K562 (cell line): ENCODE results near the gene OCA2.

Experiments
- NCOA2 ChIP-seq, 2 experiments: fragments of 450-650 bp; IDR thresholded peaks; 2 replicates each; pipeline ENCODE4 v1.6.1; 2018; ENCODE audit warnings: mild to moderate bottlenecking in 2 of 2, moderate library complexity in 1 of 2; ENCODE audit not compliant: partially characterized antibody in 2 of 2
- TF ChIP-seq, protein P1 (sequence below), 3 experiments: IDR thresholded peaks in 2 of 3; conservative IDR thresholded peaks in 1 of 3; 2 replicates each; pipeline ENCODE4 v1.5.1; 2011 to 2012; ENCODE audit warnings: low read length in 3 of 3, mild to moderate bottlenecking in 3 of 3, control low read depth in 2 of 3, improper control_type of control experiment in 1 of 3, inconsistent platforms in 1 of 3, low read depth in 1 of 3, mixed read lengths in 1 of 3, moderate library complexity in 1 of 3; ENCODE audit not compliant: insufficient read depth in 2 of 3

DNA sequence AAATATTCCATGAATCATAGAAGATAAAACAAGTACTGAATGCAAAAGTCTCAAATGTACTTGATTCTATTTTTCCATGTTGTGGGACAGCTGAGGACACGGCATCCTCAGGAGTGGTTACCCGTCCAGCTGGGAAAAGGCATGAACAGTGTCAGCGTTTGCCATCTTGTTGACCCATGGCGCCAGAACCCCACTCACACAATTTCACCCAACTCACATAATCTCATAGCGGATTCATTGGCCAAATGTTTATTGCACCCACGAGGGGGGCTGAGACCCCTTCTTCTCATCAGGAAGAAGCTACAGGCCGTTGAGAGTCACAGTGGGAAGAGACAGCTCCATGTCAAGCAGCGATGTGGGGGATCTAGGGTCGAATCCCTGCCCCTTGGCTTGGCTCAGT is 72.9 kb downstream of the OCA2 start:
- TF ChIP-seq, protein P1, sequence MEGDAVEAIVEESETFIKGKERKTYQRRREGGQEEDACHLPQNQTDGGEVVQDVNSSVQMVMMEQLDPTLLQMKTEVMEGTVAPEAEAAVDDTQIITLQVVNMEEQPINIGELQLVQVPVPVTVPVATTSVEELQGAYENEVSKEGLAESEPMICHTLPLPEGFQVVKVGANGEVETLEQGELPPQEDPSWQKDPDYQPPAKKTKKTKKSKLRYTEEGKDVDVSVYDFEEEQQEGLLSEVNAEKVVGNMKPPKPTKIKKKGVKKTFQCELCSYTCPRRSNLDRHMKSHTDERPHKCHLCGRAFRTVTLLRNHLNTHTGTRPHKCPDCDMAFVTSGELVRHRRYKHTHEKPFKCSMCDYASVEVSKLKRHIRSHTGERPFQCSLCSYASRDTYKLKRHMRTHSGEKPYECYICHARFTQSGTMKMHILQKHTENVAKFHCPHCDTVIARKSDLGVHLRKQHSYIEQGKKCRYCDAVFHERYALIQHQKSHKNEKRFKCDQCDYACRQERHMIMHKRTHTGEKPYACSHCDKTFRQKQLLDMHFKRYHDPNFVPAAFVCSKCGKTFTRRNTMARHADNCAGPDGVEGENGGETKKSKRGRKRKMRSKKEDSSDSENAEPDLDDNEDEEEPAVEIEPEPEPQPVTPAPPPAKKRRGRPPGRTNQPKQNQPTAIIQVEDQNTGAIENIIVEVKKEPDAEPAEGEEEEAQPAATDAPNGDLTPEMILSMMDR (IDR thresholded peaks at IDR 0.05 in 2 of 3, conservative IDR thresholded peaks at IDR 0.05 in 1 of 3; ENCODE audit: insufficient read depth in 2 of 3, low read depth in 1 of 3, low read length in 3 of 3), result no peak
- TF ChIP-seq NCOA2 (IDR thresholded peaks at IDR 0.05; ENCODE audit: partially characterized antibody in 2 of 2), result no peak
